LoVo (cell line): Measurements from ENCODE around the gene RGS3.

ENCODE experiments used
- DNase-seq: peaks from one replicate; pipeline ENCODE4 v3.0.0-alpha.2; 2016; ENCODE audit warnings: low spot score

The RGS3 gene

DNA sequence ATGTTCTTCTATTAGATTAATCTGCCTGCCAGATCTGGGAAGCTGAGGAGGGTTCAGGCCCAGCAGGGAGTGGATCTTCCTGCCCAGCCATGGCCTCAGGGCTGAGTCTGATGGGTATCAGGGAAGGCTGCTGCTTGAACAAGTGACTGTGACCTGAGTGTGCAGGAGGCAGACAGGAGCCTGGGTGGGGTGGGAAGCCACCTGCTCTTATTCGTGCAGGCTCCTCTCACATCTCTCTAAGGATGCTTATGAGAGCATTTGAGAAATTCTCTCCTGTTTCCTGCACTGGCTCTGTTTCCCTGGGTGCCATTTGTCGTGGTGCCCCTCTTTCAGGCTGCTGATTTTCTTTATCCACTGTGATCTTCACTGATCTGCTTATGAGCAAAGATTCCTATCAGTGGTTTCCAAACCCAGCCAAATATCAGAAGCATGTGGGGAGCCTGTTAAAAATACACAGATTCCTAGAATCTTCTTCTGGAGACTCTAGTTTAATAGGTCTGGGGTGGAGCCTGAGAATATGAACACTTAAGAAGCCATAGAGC lies 2.1 kb downstream of the RGS3 start:
- DNase-seq: no peak

DNA sequence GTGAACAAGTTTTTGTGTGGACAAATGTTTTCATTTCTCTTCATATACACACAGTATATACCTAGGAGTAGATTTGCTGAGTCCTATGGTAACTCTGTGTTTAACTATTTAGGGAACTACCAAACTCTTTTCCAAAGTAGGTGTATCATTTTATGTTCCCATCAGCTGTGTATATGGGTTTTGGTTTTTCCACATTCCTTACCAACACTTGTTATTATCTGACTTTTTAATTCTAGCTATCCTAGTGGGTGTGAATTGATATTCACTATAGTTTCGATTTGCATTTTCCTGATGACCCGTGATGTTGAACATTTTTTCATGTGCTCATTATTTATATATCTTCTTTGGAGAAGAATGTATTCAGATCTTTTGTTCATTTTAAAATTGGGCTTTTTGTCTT lies 3.7 kb downstream of the RGS3 start:
- DNase-seq: no peak

DNA sequence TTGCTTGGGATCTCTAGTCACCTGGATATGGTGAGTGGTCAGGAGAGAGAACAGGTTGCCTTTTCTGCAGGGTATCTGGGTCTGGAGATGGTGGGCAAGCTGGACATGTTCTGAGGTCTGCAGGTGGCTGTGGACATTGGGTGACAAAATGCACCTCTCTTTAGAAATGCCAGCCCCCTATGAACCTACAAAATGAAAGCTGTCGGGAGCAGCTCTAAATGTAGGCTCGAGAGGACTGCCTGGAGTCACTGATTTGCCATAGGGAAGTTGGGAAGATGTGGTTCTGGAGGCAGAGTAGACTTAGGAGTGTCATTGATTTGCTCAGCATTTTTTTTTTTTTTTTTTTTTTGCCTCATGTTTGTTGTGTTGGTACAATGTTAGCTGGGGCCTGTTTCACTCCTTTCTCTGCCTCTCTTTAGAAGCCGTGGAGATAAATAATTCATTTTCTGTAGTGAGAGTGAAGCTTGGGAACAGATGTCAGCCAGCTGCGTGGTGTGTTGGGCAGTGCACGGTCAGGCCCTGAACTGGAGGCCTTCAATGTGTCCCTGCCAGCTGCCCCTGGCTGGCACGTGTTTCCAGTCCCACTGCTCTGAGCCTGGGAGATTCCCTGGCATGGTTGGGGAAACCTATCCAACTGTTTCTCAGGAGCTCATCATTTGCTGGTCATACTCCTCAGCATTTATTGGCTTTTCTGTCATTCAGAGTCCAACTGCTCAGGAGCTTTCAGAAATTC lies 5.4 kb downstream of the RGS3 start:
- DNase-seq: no peak

DNA sequence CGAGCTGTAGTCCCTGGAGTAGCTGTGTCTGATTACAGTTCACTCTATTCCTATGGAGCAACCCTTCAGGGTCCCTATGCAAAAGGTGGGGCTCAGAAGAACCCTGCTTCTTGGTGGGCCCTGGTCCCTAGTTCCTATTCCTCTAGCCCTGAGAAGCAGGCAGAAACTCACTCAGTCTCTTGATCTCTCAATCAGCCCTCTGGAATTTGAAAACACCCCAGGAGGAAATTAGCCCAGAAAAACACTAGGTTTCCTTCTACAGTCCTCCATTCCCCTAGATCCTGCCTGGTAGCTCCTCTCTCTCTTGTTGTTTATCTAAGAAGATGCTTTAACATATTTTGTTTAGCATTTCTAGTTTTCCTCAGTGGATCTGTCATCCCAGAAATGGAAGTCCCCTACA lies 7.6 kb downstream of the RGS3 start:
- no peak for DNase-seq

DNA sequence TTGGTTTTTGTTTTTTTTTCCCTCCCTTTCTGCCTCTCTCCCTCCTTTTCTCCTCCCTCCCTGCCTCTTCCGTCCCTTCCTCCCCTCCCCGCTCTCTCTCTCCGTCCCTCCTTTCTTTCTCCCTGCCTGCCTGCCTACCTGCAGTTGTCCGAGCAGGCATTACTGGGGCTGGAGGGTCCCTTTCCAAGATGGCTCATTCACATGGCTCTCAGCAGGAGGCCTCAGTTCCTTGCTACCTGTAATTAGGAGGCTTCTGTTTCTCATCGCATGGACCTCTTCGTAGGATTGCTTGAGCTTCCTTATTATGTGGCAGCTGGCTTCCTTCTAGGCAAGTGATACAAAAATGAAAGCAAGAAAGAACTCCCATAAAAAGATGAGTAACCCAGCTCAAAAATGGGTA lies 8.0 kb downstream of the RGS3 start:
- no peak for DNase-seq

DNA sequence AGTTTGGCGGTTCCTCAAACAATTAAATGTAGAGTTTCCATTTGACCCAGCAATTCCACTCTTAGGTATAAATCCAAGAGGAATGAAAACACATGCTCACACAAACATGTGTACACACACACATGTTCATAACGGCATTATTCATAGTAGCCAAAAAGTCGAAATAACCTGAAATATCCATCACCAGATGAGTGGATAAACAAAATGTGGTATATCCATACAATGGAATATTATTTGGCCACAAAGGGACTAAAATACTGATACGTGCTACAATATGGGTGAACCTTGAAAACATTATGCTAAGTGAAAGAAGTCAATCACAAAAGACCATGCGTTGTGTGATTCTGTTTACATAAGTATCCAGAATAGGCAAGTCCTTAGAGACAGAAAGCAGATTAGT lies 8.7 kb downstream of the RGS3 start:
- no peak for DNase-seq

DNA sequence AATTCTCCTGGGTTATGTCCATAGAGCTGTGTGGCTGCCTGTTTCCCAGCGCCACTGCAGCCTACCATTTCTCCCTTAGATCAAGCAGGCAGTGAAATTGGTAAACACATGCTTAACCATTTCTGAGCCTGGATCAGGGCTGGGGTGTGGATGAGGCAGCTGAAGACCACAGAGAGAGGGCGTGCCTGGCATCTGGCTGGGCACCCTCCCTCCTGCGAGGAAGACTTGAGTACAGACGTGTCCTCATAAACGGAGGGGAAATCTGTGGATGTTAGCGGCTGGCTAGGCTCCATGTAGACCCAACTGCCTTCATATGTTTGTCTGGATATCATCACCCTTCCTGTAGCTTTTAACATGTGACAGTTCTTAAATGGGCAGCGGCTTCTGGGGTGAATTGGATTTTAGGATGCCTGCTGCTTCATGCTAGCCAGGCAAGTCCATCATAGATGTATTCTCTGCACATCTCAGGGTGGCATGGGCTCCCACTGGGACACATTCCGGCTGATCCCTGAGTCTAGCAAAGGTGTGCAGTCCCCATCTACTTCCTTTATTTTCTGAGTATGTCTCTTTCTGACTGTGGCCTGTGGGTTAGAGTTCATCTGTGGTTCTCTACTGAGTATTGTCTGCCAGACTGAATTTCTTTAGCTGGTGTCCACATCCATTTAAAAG lies 11.0 kb downstream of the RGS3 start:
- no peak for DNase-seq

DNA sequence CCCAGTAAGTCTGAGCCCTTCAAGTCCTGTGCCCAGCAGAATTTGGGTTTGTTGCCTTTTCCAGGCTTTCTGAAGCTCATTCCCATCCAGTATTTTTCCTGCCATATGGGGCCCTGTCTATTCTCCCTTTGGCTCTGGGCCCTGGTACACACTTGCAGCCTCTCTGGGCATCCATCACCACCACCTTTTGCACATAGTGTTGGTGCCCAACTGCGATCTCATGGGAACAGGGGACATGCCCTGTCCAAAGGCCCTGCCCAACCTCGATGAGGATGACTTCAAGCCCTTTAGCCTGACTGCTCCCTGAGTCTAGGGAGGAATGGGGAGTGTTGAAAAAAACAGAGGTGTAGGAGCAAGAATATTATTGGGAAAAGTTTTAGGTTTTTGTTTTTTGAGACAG lies 11.5 kb downstream of the RGS3 start:
- DNase-seq: no peak

DNA sequence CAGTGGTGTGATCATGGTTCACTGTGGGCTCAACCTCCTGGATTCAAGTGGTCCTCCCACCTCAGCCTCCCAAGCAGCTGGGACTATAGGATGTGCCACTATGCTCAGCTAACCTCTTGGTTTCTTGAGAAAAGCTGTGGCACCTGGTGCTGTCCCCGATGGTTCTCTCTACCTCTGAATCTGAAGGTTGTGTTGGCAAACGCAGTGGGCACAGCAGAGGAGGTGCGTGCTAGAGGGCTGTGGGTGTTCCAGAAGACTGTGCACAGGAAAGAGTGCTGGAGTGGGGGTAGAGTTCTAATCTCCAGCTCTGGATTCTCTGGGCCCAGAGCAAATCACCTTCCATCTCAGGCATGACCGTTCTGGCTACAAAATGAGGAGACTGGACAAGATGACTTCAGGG lies 12.5 kb downstream of the RGS3 start:
- DNase-seq: no peak

DNA sequence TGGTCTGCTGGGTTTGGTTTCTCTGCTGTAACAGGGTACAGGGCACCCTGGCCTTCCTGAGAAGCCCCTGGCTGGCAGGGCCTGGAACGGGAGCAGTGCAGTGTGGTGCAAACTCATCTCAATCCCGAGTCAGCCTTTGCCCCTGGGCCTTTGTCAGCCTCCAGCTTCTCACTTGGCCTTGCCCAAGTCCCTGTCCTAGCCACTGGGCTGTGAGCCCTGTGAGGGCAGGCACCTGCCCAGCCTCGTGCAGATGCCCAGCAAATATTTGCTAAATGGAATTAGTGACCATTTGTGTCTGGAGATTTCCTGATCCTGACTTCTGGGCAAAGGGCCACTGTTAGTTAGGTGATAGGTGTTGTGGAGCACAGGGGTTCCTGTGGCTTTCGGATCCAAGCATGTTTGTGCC lies 13.0 kb downstream of the RGS3 start:
- no peak for DNase-seq

DNA sequence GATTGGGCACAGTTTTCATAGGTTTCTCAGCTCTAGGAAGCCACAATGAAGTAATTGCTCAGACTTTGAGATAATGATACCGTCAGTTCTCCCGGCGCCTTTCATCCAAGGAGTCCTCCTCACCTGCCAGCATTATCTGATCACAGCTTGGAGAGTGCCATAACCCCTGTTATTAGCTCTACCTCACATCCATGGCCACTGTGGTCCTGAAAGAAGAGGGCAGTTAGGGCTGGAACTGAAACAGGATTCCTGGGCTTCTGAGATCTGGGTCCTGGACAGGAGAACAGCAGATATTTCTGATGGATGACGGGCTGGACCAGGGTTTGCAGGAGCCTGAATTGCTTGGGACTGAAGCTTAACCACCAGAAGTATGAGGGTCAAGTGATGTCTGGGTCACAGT lies 13.5 kb downstream of the RGS3 start:
- DNase-seq: no peak

DNA sequence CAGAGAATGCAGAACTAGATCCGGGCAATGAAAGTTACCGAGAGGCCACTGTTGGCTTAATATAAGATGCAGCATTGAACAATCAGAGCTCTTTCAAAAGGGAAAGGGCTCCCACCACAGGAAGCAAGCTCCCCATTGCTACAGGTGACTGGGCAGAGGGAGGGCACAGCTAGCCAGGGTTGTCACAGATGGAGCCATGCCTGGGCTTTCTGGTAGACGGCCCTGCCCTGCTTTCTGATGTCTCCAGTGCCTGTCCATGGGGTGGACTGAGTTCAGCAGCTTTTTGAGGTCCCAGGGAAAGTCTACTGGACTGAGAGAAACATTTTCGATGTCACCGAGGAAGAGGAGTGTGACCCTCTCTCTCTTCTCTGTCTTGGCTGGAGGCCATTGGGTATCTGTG lies 14.1 kb downstream of the RGS3 start:
- DNase-seq: no peak

DNA sequence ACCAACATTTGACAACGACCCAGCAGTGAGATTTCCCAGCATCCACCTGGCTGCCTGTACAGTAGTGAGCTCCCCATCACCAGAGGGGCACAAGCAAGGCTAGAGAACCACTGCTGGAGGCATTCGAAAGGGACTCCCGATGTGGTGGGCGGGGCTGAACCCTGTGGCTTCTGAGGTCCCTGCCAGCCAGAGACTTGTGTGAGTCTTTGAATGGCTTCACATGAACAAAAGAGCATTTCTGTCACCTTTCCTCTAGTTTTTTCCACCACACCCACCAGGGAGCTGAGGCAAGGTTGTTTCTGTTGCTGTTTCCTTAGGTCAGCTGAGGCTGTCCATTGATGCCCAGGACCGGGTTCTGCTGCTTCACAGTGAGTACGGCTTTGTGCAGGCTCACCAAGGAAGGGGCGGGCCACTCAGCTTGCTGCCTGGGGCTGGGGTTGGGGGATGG lies 15.7 kb downstream of the RGS3 start:
- DNase-seq: no peak

DNA sequence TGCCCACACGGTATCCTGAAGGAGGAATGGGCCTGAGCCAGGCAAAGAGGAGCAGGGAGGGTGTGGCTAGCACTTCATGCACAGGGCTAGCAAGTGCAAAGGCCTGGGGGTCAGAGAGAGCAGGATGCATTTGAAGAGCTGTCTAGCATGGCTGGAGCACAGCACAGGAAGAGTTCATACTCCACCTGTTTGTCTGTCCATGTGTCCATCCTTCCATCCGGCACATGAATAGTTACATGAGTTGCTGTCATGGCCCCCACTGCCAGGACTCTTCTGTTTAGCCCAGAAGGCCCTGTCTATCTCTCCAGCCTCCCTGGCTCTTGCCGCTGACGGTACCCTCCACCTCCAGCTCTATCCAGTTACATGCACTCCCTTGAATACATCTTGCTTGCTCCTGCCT lies 17.1 kb downstream of the RGS3 start:
- no peak for DNase-seq

DNA sequence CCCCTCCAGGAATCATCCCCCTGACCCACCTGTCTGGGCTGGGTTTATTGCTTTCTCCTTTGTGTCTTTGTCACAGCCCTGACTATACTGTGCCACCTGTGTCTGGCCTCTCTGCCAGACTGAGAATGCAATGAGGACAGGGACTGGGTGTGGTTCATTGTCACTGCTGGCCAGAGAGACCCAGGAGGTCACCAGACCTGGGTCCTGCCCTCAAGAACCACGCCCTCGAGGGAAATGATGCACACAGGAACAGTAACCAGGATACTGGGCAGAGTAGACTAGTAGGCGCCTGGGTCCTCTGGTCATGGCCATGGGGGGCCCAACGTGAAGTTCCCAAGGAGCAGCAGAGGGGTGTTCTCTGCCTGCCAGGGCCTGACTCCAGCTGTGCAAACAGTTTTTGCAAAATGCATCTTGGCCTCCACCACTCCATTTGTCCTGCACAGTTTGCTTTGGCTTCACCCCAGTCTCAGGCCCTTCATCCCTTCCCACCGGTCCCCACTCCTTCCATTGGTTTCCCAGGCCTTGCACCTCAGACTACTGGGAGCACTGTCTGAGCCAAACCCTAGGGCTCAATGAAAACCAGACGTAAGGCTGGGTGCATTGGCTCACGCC lies 17.8 kb downstream of the RGS3 start:
- no peak for DNase-seq

DNA sequence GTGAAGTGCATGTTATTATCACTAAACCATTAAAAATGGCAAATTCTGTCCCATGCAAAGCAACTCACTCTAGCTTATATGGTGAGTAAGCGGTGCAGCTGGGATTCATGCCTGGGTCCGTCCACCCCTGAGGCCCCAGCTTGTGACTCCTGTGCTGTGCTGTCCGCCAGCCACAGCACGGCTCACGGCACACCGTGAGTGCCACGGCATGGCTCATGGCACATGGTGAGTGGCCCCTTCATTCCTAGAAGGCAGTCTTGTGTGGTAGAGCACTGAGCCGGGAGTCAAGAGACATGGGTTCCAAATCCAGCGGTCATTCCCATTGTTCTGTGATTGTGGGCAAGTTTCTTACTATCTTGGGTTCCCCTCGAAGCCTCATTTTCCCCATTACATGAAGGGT lies 18.8 kb downstream of the RGS3 start:
- DNase-seq: no peak

DNA sequence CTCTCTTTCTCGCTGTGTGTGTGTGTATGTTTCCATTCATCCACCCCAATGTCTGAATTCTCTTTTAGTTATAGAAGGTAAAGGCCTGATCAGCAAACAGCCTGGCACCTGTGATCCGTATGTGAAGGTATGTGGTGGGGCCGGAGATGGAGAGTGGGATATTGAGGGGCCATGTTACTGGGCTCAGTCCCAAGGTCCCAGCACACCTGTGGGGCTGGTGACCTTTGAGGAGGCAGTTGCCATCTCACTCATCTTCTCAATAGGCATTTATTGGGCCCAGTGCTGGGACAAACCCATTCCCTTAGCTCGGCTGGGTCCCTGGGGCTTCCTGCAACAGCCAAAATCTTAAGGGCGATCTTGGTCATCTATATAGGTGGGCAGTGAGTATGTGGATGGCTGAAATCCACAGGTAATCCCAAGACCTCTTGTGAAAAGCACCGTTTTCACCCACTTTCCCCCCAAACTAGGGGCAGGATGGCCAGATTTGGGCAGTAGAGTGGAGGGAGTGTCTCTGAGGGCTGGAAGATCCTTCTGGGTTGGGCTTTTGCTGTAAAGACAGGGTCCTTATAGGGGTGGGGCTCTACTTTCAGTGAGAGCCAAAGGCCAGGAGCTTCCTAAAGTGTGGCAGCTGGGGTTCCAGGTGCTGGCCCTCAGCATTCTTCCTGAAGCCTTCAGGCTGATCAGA lies 19.6 kb downstream of the RGS3 start:
- no peak for DNase-seq

DNA sequence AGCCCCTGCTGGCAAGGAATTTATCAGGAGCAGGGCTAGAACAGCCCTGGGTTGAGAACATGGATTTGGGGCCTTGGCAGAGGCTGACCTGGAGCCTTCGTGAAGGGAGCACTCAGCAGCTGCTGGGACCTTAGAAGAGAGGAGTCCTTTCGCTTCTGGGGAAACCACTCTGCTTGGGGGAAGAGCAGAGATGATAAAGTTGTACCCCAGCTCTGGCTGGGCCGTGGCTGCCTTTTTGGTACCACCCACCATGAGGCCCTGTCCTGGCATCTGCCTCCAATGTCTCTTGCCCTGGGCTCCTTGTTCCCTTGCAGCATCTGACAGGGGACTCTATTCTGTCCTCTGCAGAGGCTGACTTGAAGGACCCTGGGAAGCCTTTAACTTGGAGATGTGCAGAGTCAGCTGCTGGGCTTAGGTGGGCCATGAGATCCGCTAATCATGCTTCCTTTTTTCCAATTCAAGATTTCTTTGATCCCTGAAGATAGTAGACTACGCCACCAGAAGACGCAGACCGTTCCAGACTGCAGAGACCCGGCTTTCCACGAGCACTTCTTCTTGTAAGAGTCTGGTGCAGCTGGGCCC lies 20.2 kb downstream of the RGS3 start:
- no peak for DNase-seq

DNA sequence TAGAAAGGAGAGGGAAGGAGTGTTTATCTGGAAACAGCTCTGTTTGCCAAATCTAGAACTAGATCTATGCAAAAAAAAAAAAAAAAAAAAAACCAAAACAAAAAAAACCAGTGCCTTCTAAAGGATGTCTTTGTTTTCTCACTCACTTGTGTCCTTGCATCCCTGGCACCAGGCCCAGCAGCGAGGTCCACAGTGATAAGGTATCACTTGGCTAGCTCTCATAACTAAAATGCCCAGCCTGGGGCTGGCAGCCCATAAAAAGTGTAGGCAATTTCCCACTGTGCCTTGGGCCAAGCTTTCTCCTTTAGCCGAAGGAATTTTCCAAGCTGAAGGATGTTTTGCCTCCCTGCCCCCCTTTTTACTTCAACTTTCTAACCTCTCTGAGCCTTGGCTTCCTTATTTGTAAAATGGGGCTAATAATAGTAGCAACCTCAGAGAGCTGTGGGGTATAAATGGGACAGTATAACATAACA lies 20.8 kb downstream of the RGS3 start:
- DNase-seq: no peak

DNA sequence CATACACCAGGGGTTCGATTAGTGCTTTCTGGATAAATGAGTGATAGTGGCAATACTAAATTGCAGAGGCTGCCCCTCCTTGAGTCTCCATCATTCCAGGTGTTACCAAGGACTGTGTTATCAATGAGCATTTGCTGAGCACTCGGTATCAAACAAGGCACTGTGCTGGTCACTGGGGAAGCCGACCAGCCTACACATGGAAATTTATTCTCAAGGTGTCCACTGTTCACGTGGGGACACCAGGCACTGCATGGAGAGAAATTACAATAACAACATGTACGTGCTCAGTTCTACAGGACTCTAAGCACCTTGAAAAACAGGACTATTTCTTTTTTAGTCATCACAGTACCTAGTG lies 22.2 kb downstream of the RGS3 start:
- no peak for DNase-seq

DNA sequence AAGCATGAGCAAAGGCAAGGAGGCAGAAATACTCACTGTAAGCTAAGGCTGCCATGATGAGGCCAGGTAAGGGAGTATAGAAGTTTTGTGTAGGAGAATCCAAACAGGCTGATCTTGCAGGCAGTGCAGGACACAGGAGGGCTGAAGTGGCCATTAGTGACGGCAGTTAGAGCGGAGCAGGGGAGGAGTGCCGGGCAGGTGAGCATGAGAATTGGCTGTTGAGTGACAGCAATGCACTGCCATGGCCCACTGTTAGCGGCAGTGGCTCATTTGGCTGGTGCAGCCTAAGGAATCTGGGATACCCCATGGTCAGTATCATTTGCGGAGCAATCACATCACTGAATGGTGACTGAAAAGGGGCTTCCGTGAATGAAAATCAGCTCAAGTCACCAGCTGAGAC lies 22.8 kb downstream of the RGS3 start:
- DNase-seq: no peak

DNA sequence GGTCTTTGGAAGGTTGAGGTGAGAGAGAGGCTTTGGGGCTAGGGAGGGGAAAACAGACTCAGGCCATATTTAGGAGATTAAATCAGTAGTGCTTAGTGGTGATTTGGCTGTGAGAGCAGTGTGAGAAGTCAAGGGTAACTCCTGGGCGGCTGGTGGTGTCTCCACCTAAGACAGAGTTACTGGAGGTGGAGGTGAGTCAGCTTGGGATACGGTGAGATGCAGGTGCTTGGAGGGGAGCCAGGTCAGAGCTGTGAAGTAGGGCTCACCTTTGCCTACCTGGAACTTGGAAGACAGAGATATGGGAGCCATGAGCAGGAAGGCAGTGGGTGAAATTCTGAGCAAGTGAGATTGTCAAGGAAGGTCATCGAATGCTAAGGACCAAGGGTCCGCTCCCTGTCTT lies 24.5 kb downstream of the RGS3 start:
- DNase-seq: no peak
